Endothelial cell of umbilical vein (primary cell): ENCODE measurements around the gene MZB1.

Experiments used
- CTCF ChIP-seq, 2 donors: IDR thresholded peaks; 1 replicate in 1 of 2; 2 replicates in 1 of 2; pipeline ENCODE4 v1.5.1; 2011; ENCODE audit warnings: low read length in 2 of 2, mild to moderate bottlenecking in 2 of 2, moderate library complexity in 2 of 2, control low read depth in 1 of 2, inconsistent platforms in 1 of 2, low read depth in 1 of 2; ENCODE audit not compliant: insufficient read depth in 1 of 2; ENCODE audit errors: extremely low read depth in 1 of 2
- EZH2 ChIP-seq: IDR thresholded peaks from 2 replicates; pipeline ENCODE4 v1.6.1; 2012; ENCODE audit warnings: borderline replicate concordance, low read depth, mild to moderate bottlenecking, moderate library complexity, low read length, inconsistent platforms; ENCODE audit not compliant: severe bottlenecking
- JUN ChIP-seq: IDR thresholded peaks from 2 replicates; pipeline ENCODE4 v1.6.1; 2011; ENCODE audit warnings: borderline replicate concordance, low read depth; ENCODE audit not compliant: insufficient read length, insufficient read depth
- MAX ChIP-seq: IDR thresholded peaks from 2 replicates; pipeline ENCODE4 v1.6.1; 2011; ENCODE audit not compliant: insufficient read depth, insufficient read length
- MYC ChIP-seq: IDR thresholded peaks from one replicate; pipeline ENCODE4 v1.6.1; 2011; ENCODE audit warnings: mild to moderate bottlenecking, low read depth, low read length
- POLR2A ChIP-seq: IDR thresholded peaks from 2 replicates; pipeline ENCODE4 v1.6.1; 2012; ENCODE audit warnings: low read depth, mild to moderate bottlenecking, control low read depth, low read length
- POLR2AphosphoS5 ChIP-seq: IDR thresholded peaks from 2 replicates; pipeline ENCODE4 v1.6.1; 2012; ENCODE audit warnings: low read depth, mild to moderate bottlenecking, control low read depth, low read length, moderate library complexity; ENCODE audit not compliant: insufficient read depth

GRCh38 chr5:139385061-139386049 lies 4.4 kb downstream of the MZB1 start:
- TF ChIP-seq MAX (no peak), POLR2A (no peak), JUN (no peak), EZH2 (no peak), CTCF (IDR thresholded peaks at IDR 0.05; ENCODE audit: extremely low read depth in 1 of 2, insufficient read depth in 1 of 2, low read depth in 1 of 2, low read length in 2 of 2) (no peak), MYC (no peak), POLR2AphosphoS5 (no peak)
